ENCODE results near the gene C1orf105. TPM values are rescaled to one million over a fixed set of nuclear protein-coding genes. Genes with fewer than 3 reads are reported as not detected.

C1orf105 gene
- total and polyA plus RNA-seq, 2 of the 13 experiments (the other 11 are each of a cell fraction or from before 2014, with no cell fraction given) = 0.15 to 0.45 TPM

- TF ChIP-seq U2AF1 (optimal IDR thresholded peaks at IDR 0.05; ENCODE audit: low read depth, low read length) (no peak), KAT2B (IDR thresholded peaks at IDR 0.05; ENCODE audit: borderline replicate concordance, low read depth, low read length) (no peak), TEAD3 (CRISPR knock-in tag; optimal IDR thresholded peaks at IDR 0.05; ENCODE audit: borderline replicate concordance) (peak; percentile 29), HOMEZ (CRISPR knock-in tag; IDR thresholded peaks at IDR 0.05; ENCODE audit: low read depth) (peak; percentile 30; the same call in 1 of the 2 replicates), ZNF7 (CRISPR knock-in tag; IDR thresholded peaks at IDR 0.05) (no peak), HNF4A (CRISPR knock-in tag; IDR thresholded peaks at IDR 0.05) (peak; percentile 80), ATM (IDR thresholded peaks at IDR 0.05; ENCODE audit: borderline replicate concordance) (no peak), GABPB1 (CRISPR knock-in tag; IDR thresholded peaks at IDR 0.05) (peak; percentile 7; the same call in 1 of the 2 replicates), HOXA9 (CRISPR knock-in tag; IDR thresholded peaks at IDR 0.05; ENCODE audit: borderline replicate concordance) (no peak), DMTF1 (CRISPR knock-in tag; IDR thresholded peaks at IDR 0.05) (no peak), MAZ (IDR thresholded peaks at IDR 0.05; ENCODE audit: borderline replicate concordance, low read depth, low read length) (no peak), MAZ (CRISPR knock-in tag; IDR thresholded peaks at IDR 0.05; ENCODE audit: low read depth) (no peak; the same call in 1 of the 2 replicates), BCL6 (CRISPR knock-in tag; IDR thresholded peaks at IDR 0.05) (peak; percentile 49), KLF16 (CRISPR knock-in tag; IDR thresholded peaks at IDR 0.05) (no peak), BRCA1 (CRISPR knock-in tag; IDR thresholded peaks at IDR 0.05) (no peak), BCL3 (CRISPR knock-in tag; IDR thresholded peaks at IDR 0.05) (no peak), PAXIP1 (CRISPR knock-in tag; conservative IDR thresholded peaks at IDR 0.05) (peak; percentile 18; the same call in 1 of the 2 replicates), JUNB (CRISPR knock-in tag; IDR thresholded peaks at IDR 0.05; ENCODE audit: borderline replicate concordance) (peak; percentile 5; the same call in 1 of the 2 replicates), ZNF616 (CRISPR knock-in tag; IDR thresholded peaks at IDR 0.05; ENCODE audit: low read depth) (peak; percentile 26; the same call in 1 of the 2 replicates), PAF1 (CRISPR knock-in tag; IDR thresholded peaks at IDR 0.05) (no peak), SAP130 (CRISPR knock-in tag; IDR thresholded peaks at IDR 0.05; ENCODE audit: low read depth) (peak; percentile 64), KLF11 (CRISPR knock-in tag; IDR thresholded peaks at IDR 0.05) (no peak), THYN1 (CRISPR knock-in tag; IDR thresholded peaks at IDR 0.05; ENCODE audit: borderline replicate concordance, low read depth) (no peak), NR2F2 (IDR thresholded peaks at IDR 0.05; ENCODE audit: borderline replicate concordance, low read depth) (peak; percentile 21; the same call in 1 of the 2 replicates)
Measured at GRCh38 chr1:172450524-172450885, 30.0 kb downstream of the C1orf105 start (continued).

Data from HepG2 (cell line).